ENCODE results near the gene SEMA6B. TPM values are rescaled to one million over a fixed set of nuclear protein-coding genes. Genes with fewer than 3 reads are reported as not detected.
"Not testable (repeated sequence)": the region's sequence is repeated elsewhere in the genome, so short reads cannot be mapped to it uniquely, and the experiment has no call there.

SEMA6B gene
- total and polyA plus RNA-seq, 2 of the 8 experiments (the other 6 are each of a cell fraction or from before 2014, with no cell fraction given) = 31.3 to 54.4 TPM

DNA sequence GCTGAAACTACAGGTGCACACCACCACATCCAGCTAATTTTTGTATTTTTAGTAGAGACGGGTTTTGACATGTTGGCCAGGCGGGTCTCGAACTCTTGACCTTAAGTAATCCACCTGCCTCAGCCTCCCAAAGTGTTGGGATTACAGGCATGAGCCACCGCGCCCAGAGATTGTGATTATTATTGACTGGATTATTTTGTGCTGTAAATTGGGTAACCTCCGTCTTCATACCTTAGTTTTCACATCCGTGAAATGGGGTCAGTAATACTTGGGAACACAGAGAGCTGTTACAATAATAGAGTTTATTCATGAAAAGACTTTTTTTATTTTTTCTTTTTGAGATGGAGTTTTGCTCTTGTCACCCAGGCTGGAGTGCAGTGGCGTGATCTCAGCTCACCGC is 35.7 kb upstream of the SEMA6B start:
- not testable (repeated sequence) for H4K5ac ChIP-seq (ENCODE audit: insufficient read length, low read depth, low read length); H3K4ac ChIP-seq (replicated peaks; ENCODE audit: insufficient read length, low read depth, low read length); H3K9ac ChIP-seq (replicated peaks in 1 of 4; ENCODE audit: extremely low read depth in 1 of 4, low read depth in 3 of 4, low read length in 3 of 4); H2BK5ac ChIP-seq (ENCODE audit: low read depth, low read length); H4K20me1 ChIP-seq (replicated peaks in 1 of 2; ENCODE audit: control insufficient read depth in 1 of 2, insufficient read depth in 2 of 2, low read length in 2 of 2); FAIRE-seq; H3K56ac ChIP-seq (replicated peaks; ENCODE audit: insufficient read length, low read depth, low read length); H2BK12ac ChIP-seq (ENCODE audit: low read depth, low read length); H3K79me2 ChIP-seq (ENCODE audit: control insufficient read depth in 1 of 2, insufficient read depth in 2 of 2, low read length in 2 of 2); H2BK120ac ChIP-seq (replicated peaks; ENCODE audit: low read depth, low read length); H3K27me3 ChIP-seq (replicated peaks in 1 of 4; ENCODE audit: control insufficient read depth in 3 of 4, extremely low read depth in 1 of 4, insufficient read depth in 3 of 4, low read length in 3 of 4); H3K23ac ChIP-seq (ENCODE audit: insufficient read length); H4K91ac ChIP-seq (replicated peaks; ENCODE audit: insufficient read length, low read length); H3K14ac ChIP-seq (ENCODE audit: insufficient read length); H3K4me1 ChIP-seq (replicated peaks in 1 of 4; ENCODE audit: control insufficient read depth in 3 of 4, insufficient read depth in 4 of 4, low read length in 3 of 4); H3K18ac ChIP-seq (ENCODE audit: extremely low read depth, low read length); H2BK20ac ChIP-seq (ENCODE audit: low read length); H3K9me3 ChIP-seq (ENCODE audit: insufficient read depth in 2 of 2, low read depth in 1 of 2, low read length in 1 of 2); H4K8ac ChIP-seq (ENCODE audit: extremely low read depth, insufficient read depth, low read length); H3K4me2 ChIP-seq (ENCODE audit: insufficient read depth in 1 of 2, low read depth in 2 of 2, low read length in 2 of 2); H3K4me3 ChIP-seq (ENCODE audit: extremely low read depth in 1 of 4, insufficient read depth in 2 of 4, low read depth in 3 of 4, low read length in 4 of 4); DNase-seq (ENCODE audit: low read depth in 1 of 2, low spot score in 2 of 2); H2AK5ac ChIP-seq (ENCODE audit: low read depth, low read length); H3K79me1 ChIP-seq (ENCODE audit: low read depth, low read length); H2AFZ ChIP-seq (ENCODE audit: low read length); H3K27ac ChIP-seq (ENCODE audit: low read depth, low read length); H2BK15ac ChIP-seq (ENCODE audit: low read length); H3K36me3 ChIP-seq (ENCODE audit: control insufficient read depth in 2 of 4, insufficient read depth in 4 of 4, low read length in 3 of 4)
- POLR2A ChIA-PET (ENCODE audit: partially characterized antibody) = interaction anchor here (0.7 to 2.5 kb wide), 2 partner anchors 18 kb away, joined by 3 to 6 read pairs; no protein-coding TSS in a partner anchor
- 0 out of 2 replicates have a peak, but pooled peaks have one; percentile 28 for TF ChIP-seq KDM1A (IDR thresholded peaks at IDR 0.05; ENCODE audit: borderline replicate concordance, low read length)
- H3K23me2 ChIP-seq (ENCODE audit: low read depth, low read length) = peaks cover 10% of the 10 kb centered on the region; the same call in 1 of the 2 replicates
- CTCF ChIA-PET (ENCODE audit: partially characterized antibody) = interaction anchor here (0.7 to 7.1 kb wide), 10 partner anchors 10 to 57 kb away, joined by 3 to 34 read pairs (median 6); no protein-coding TSS in a partner anchor
- 92% methylated on average over 9 of the region's 9 CpGs; no CpG with 5 or more reads in 1 of the 2 experiments for WGBS, 2 experiments (ENCODE audit: extremely low coverage in 1 of 2, insufficient coverage in 1 of 2, insufficient read length in 1 of 2, insufficient replicate concordance in 2 of 2, low coverage in 1 of 2, low lambda C conversion rate in 2 of 2, missing lambda C conversion rate in 1 of 2)

Data from H1 (cell line).